WTC11 (cell line): ENCODE data around the gene AEBP2.

Experiments used
- CREM ChIP-seq: sonication (generic); formaldehyde crosslinking; IDR thresholded peaks from 2 replicates; pipeline ENCODE4 v1.8.1; 2022; ENCODE audit warnings: mild to moderate bottlenecking, missing genetic modification reagents, moderate library complexity
- ESRRA ChIP-seq: sonication (generic); formaldehyde crosslinking; IDR thresholded peaks from 2 replicates; pipeline ENCODE4 v1.8.1; 2022; ENCODE audit warnings: mild to moderate bottlenecking, missing genetic modification reagents, borderline replicate concordance
- JAZF1 ChIP-seq: fragments of 250-450 bp; sonication (Bioruptor Pico); IDR thresholded peaks from 2 replicates; pipeline ENCODE4 v1.9.0; 2021; ENCODE audit warnings: moderate library complexity, mild to moderate bottlenecking, inconsistent platforms
- TEAD4 ChIP-seq: sonication (generic); formaldehyde crosslinking; IDR thresholded peaks from 2 replicates; pipeline ENCODE4 v1.8.0; 2022; ENCODE audit warnings: mild to moderate bottlenecking, missing genetic modification reagents
- ZNF423 ChIP-seq: fragments of 250-450 bp; sonication (Bioruptor Pico); IDR thresholded peaks from 2 replicates; pipeline ENCODE4 v2.1.2; 2022; ENCODE audit warnings: mild to moderate bottlenecking, moderate library complexity
- TF ChIP-seq, protein P1 (sequence below): fragments of 200-600 bp; IDR thresholded peaks from 2 replicates; pipeline ENCODE4 v1.8.0; 2022; ENCODE audit warnings: antibody characterized with exemption
- TF ChIP-seq, protein P2 (sequence below): sonication (generic); formaldehyde crosslinking; IDR thresholded peaks from 2 replicates; pipeline ENCODE4 v1.8.0; 2023; ENCODE audit warnings: missing genetic modification reagents

DNA sequence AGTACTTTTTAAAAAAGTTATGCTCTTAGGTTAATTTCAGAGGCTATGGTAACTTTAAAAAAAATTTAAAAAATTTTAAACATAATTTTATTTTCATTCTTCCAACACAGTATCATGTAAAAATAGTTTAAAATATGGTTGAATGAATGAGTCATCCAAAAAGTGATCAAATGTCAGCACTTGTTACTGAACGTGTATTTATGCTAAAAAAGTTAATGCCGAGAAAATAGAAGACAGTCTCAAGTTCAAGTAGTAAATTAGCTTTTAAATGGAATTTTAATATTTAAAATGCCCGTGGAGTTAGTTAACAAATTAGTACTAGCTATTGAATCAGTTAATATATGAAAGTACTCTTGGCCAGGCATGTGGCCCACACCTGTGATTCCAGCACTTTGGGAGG, 4.8 kb downstream of the AEBP2 start:
- TF ChIP-seq CREM (CRISPR knock-in tag), result no peak
- no peak for TF ChIP-seq ESRRA (CRISPR knock-in tag)
- TF ChIP-seq TEAD4 (CRISPR knock-in tag), result no peak
- no peak for TF ChIP-seq JAZF1 (CRISPR knock-in tag)
- TF ChIP-seq, protein P1, sequence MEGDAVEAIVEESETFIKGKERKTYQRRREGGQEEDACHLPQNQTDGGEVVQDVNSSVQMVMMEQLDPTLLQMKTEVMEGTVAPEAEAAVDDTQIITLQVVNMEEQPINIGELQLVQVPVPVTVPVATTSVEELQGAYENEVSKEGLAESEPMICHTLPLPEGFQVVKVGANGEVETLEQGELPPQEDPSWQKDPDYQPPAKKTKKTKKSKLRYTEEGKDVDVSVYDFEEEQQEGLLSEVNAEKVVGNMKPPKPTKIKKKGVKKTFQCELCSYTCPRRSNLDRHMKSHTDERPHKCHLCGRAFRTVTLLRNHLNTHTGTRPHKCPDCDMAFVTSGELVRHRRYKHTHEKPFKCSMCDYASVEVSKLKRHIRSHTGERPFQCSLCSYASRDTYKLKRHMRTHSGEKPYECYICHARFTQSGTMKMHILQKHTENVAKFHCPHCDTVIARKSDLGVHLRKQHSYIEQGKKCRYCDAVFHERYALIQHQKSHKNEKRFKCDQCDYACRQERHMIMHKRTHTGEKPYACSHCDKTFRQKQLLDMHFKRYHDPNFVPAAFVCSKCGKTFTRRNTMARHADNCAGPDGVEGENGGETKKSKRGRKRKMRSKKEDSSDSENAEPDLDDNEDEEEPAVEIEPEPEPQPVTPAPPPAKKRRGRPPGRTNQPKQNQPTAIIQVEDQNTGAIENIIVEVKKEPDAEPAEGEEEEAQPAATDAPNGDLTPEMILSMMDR, result no peak
- TF ChIP-seq, protein P2, sequence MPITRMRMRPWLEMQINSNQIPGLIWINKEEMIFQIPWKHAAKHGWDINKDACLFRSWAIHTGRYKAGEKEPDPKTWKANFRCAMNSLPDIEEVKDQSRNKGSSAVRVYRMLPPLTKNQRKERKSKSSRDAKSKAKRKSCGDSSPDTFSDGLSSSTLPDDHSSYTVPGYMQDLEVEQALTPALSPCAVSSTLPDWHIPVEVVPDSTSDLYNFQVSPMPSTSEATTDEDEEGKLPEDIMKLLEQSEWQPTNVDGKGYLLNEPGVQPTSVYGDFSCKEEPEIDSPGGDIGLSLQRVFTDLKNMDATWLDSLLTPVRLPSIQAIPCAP (CRISPR knock-in tag), result no peak
- TF ChIP-seq ZNF423 (CRISPR knock-in tag), result no peak
